T-helper 2 cell treated with Interferon-gamma antibody and Interleukin-4, amounts not matched to agents 100 ng/mL and 5 ng/mL, for 36 hours (primary cell): Measurements from ENCODE around the gene TRIP13. TPM values are rescaled to one million over a fixed set of nuclear protein-coding genes. Genes with fewer than 3 reads are reported as not detected.
"Not testable (repeated sequence)": the region's sequence is repeated elsewhere in the genome, so short reads cannot be mapped to it uniquely, and the experiment has no call there.

Experiments used
- intact Hi-C: fragments of 100-400 bp; cut with micrococcal nuclease; formaldehyde crosslinking; loops from one replicate; pipeline ENCODE4 v1.15.1; 2023
- total RNA-seq: library from RNA; stranded (reverse); gene quantifications from 2 replicates; pipeline ENCODE4 v1.2.3, GENCODE V29; 2022

The TRIP13 gene
- total RNA-seq, 1 donor from 2014 or later: 36.8 TPM

DNA sequence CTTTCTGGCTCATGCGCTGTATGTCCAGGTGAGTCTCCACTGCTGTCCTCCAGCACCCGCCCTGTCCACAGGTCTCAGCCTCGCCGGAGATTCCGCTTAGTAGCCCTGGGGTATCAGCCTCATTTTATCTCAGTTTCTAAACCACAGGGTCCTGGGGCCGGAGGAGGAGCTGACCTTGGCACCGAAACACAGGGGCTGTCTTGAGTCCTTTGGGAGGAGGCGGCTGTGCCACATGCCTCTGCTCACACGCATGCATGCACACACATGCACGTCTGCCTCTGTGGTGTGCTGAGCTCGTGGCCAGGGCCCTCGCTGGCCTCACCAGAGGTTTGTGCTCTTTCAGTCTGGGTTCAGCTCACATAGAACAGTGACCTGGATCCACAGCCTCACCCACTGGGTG, 23.3 kb downstream of the TRIP13 start:
- intact Hi-C loops: no loop called here

DNA sequence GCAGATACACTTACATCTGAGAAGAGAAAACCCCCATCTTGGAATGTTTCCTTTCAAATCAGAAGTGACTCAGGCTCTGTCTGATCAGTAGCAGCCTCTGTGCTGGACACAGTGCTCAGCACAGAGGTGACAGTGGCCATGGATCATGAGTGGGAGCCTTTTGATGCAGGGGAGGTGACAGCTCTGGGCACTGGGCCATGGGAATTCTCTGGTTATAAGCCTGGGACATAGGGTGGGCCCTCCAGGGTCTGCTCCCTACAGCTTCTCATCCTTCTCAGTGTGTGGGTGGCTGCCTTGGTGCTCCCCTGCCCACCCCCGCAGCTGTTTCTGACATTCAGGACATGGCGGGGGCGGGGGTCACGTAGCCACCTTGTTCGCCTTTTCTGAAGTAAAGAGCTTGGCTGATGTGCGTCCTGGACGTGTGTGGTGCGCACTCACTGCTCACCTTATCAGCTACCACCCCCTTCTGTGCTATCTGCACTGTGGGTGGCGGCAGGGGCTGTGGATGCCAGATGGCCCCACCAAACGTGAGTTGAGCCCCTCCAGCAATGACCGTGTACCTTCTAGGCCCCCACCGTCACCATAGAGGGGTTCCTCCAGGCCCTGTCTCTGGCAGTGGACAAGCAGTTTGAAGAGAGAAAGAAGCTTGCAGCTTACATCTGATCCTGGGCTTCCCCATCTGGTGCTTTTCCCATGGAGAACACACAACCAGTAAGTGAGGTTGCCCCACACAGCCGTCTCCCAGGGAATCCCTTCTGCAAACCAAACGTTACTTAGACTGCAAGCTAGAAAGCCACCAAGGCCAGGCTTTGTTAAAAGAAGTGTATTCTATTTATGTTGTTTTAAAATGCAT, 24.0 kb downstream of the TRIP13 start:
- intact Hi-C loops: no loop called here

DNA sequence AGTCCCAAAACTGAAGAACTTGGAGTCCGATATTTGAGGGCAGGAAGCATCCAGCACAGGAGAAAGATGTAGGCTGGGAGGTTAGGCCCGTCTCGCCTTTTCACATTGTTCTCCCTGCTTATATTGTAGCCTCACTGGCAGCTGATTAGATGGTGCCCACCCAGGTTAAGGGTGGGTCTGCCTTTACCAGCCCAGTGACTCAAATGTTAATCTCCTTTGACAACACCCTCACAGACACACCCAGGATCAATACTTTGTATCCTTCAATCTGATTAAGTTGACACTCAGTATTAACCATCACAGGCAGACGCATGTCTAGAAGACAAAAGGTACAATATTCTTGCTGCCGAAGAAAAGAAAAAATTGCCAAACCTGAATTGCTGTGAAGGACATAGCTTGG, 26.0 kb downstream of the TRIP13 start:
- intact Hi-C loops: not testable (repeated sequence)

DNA sequence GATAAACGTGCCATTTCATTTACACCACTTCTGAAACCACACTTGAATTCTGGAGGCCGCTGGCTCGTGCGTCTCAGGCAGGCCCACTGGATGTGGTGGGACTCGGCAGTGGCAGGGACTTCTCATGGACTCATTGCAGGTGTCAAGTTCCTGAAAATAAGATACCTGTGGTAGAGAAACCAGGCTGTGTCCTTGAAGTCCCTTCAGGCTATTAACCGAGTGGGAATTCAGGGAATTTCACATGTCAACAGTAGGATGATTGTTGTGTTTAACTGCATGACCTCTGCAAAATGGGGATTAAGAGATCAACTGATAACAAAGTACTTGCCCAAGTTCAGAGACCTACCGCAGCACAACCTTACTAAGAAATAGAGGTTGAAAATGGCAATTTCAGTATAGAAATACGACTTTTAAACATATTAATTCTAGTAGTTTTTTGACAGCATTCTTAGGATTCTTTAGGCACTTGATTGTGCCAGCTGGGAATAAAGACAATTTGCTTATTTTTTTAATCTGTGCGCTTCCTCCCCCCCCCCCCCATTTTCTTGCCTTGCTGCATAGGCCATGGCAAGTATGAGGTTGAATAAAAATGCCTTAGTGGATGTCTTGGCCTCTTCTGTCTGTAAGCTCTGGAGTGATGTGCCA, 26.8 kb downstream of the TRIP13 start:
- intact Hi-C loops: no loop called here

DNA sequence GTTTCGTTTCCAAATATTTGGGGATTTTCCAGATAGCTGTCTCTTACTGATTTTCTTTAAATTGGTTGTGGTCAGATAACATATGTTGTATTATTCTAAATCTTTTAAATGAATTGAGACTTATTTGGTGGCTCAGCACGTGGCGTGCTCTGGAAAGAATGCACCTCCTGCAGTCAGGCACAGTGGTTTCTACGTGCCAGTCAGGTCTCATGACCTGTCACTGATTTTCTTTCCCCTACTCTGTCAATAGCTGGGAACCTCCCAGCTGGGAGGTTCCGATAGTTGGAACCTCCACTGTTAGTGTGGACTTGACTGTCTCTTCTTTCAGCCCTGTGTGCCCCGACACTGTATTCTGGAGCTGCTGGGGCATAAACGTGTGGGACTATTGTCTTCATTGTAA, 27.6 kb downstream of the TRIP13 start:
- intact Hi-C loops: no loop called here

DNA sequence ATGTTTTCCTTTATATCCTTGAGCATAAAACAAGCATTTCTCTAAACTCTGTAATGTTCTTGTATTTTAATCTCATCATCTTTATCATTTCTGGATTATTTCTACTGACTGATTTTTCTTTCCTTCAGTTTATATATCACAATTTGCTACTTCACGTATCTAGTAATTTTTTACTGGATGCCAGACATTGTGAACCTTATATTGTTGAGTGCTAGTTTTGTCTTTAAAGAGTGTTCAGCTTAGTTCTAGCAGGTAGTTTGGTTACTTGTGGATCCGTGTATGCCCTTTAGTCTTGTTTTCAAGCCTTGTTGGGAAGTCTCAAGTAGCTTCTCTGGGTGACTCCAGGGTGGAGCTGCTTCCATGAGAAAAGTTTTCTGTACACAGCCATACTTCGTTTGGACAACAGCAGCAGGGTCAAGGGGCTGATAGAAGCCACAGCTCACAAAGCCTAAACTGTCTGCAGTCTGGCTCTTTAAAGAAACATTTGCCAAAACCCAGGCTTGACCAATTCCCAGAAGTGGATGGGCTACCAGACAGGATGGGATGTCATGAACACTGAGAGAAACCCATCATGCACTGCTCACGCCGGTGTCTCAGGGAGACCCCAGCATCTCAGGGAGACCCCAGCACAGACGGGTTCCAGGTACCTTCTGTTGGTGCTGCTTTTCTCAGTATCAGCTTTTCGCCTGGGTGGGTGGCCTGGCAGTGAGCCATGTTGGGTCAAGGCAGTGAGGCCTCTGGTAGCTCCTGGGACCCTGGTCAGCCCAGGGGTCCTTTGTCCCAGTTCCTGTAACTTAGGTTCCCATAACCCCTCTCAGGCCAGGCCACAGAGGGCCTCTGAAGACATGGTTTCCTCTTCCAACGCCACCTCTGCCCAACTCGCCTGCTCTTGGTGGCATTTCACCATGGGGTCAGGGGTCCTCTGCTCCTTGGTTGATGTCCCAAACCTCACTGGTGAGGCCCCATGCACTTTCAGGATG, 29.1 kb downstream of the TRIP13 start:
- intact Hi-C loops: loop anchor here (2.0 kb wide), 1 partner anchor 253 kb away; no protein-coding TSS in a partner anchor

DNA sequence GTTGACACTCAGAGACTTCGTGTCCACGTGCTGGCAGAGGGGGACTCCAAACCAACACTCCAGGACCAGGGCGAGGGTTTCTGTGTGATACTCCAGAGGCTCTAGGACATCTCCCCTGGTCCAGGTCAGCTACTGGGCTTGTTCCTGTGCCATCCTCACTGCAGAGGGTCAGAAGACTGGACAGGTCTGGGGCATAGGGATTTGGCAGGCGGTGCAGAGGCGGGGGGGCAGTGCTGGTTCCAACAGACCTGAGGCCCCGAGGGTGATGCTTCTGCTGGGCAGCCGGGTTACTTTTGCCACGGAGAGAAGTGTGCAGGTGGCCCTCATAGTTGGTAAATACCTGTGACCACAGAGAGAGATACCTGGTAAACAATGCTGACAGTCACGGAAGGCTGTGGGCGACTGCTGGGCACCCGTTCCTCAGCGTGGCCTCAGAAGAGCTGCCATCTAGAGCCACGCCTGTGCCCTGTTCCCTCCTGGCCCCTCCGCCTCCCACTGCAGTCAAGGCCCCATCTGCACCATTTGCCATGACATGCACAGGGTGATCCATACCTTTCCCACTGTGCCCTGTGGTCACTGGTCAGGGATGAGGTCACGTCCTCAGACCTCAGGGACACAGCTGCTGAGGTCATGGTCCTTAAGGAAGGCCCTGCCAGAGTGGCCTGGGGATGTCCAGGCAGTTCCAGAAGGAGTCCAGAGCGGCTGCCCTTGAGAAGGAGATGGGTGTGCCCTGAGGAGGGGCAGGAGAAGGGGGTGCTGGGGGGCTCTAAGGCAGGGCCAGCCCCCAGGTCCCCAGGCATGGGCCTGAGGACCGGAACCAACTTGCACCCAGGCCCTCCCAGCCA, 30.0 kb downstream of the TRIP13 start:
- intact Hi-C loops: loop anchor here (1.0 to 2.0 kb wide), 4 partner anchors 42 to 252 kb away; no protein-coding TSS in a partner anchor

DNA sequence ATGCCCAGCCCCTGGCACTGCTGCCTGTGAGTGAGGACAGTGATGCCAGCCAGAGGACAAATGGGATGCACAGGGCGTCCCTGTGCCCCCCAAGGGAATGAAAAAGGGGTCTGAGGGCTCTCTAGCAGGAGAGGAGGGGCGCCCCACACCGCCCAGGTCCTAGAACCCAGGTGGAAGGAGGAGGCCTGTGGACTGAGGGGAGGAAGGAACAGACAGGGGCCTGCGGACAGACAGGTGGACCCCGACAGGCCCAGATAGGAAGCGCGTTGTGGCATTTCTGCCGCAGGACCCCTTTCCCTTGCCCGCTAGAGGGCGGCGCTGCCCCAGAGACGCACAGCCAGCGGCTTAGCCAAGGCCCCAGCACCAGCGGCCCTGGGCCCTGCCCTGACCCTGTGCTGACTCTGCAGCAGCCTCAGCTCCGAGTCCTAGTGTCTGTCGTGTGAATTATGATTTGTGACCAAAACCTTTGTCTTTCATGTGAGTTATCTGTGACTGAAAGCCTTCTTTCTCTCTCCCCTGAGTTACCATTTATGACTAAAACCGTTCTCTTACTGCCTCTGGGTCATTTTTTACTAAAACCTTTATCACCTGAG, 30.7 kb downstream of the TRIP13 start:
- intact Hi-C loops: loop anchor here (1.0 to 2.0 kb wide), 4 partner anchors 41 to 251 kb away; no protein-coding TSS in a partner anchor

DNA sequence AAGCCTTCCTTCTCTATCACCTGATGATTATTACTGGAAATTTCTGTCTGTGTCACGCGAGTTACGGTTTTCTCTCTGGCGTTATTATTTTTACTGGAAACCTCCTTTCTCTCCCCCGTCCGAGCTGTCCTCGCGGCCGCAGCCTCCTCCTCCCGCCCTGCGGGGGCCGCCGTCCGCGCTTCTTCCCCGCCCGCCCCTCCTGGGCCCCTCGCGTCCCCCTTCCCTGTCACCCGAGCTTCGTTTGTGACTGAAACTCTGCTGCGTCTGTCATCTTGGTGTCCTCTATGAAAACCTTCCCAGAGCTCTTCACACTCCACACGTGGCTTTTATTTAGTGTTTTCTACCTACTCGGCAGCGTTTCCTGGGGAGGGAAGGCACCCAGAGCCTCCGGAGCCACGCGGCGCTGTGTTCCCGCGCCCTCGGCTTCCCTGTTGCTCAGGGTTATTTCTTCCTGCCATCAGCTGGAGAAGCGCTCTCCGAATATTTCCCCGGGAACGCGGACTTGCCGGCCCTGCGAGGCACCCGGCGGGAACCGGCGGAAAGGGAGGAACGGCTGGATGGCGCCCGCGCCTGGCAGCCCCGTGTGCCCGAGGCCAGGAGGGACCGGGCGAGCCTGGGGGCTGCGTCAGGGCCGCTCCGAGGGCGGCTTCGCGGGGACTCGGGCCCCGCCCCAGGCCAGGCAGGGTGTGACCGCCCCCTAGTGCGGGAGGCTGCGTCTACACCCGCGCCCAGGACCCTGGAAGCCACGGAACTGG, 33.9 kb downstream of the TRIP13 start:
- intact Hi-C loops: no loop called here

DNA sequence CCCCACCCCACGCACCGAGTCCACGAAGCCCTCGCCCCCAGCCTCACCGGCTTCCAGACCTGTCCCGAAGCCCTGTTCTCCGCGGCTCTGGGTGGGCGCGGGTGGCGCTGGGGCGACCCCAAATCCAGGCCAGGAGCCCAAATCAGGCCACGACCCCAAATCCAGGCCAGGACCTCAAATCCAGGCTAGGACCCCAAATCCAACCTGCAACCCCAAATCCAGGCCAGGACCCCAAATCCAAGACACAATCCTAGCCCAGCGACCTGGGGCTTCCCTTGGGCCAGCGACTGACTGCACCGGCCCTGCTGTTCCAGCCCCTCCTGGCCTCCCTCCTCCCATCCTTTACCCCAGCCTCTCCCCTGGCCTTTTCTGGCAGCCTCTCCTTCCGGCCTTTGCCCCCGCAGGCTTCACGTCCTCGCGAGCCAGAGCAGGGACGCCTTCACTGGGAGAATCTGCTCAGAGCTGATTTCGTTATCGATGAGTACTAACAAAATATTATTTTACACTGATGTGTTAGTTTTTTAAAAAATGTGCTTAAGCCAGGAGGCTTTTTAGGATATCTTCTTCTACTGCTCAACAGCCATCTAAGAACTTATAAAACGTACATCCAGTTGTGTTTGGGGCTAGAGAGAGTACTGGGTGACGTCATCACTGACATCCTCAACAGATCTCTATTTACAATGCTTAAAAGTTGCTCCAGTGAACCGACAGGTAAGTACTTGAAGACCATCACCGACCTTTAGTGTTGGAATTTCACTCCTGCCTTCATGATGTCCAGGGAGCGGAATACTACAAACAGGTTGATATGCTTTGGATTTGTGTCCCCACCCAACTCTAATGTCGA, 34.7 kb downstream of the TRIP13 start:
- intact Hi-C loops: no loop called here

DNA sequence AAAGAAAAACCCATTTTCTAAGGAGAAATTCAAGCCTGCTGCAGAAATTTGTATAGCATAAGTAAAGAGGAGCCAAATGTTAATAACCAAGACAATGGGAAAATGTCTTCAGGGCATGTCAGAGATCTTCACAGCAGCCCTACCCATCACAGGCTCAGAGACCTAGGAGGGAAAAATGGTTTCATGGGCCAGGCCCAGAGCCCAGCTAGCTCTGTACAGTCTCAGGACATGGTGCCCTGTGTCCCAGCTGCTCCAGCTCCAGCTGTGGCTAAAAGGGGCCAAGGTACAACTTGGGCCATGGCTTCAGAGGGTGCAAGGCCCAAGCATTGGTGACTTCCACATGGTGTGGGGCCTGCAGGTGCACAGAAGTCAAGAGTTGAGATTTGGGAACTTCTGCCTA, 36.5 kb downstream of the TRIP13 start:
- intact Hi-C loops: not testable (repeated sequence)

DNA sequence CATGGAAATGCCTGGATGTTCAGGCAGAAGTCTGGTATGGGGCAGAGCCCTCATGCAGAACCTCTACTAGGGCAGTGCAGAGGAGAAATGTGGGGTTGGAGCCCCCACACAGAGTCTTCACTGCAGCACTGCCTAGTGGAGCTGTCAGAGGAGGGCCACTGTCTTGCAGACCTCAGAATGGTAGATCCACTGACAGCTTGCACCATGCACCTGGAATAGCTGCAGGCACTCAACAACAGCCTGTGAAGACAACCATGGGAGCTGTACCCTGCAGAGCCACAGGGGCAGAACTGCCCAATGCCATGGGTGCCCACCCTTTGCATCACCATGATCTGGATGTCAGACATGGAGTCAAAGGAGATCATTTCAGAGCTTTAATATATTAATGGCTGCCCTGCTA, 36.9 kb downstream of the TRIP13 start:
- intact Hi-C loops: no loop called here

DNA sequence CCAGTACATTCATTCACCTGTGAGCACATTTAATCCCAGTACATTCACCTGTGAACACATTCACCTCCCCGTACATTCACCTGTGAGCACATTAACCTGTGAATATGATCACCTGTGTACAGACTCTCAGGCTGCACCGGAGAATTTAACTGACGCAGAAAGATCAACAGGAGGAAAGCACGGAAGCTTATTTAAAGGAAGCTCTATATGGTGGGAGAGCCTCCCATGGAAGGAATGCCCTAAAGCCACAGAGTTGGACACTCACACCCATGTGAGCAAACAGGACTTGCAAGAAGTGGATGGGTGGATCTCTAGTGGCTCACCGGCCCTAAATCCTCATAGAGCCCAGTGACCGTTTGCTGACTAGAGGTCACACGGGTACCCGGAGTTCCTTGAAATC, 38.2 kb downstream of the TRIP13 start:
- intact Hi-C loops: no loop called here

DNA sequence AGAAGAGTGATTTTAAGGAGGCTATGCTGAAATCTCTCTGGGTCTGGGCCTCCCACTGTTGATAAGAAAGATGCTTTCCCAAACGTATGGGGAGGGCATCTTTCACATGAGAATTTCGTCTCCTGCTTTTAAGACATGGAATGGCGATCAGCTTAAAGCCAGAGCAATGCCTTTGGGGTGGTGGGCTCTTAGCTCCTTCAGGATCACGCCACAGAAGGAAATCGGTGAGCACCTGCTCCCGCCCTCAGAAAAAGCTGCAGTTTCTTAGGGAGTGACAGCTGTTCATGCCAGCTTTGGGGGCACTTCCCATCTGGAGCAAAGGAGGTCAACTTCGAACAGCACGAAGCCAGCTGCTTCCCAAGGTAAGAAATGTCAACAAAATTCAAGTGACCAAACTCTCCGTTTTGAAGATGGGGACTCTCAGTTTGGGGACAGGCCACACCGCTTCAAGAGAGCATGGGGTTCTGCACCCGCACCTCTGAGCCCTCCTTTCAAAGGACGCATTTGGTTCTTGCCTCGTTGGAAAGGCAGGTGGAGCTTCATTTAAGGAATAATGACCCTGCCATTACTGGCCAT, 39.0 kb downstream of the TRIP13 start:
- intact Hi-C loops: no loop called here

DNA sequence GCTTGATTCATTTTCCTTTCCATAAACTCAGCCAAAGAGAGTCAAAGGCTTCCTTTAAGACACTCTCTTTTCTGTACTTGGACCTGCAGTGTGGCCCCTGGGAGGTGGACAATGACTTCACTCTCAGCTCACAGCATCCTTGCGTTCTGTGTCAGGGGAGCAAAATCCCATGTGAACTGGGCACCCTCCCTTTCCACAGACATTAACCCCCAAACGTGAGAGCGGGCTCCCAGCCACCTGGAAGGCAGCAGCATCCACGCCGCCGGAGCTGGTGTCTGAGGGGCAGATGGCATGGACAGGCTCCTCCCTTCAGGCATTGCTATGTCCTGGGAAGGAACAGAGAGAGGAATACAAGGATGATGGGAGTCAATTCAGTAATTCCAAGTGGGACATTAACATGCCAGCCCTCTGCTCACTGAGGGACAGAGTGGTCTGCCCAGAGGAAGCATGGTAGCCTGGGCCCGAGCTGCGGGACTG, 39.5 kb downstream of the TRIP13 start:
- intact Hi-C loops: no loop called here

DNA sequence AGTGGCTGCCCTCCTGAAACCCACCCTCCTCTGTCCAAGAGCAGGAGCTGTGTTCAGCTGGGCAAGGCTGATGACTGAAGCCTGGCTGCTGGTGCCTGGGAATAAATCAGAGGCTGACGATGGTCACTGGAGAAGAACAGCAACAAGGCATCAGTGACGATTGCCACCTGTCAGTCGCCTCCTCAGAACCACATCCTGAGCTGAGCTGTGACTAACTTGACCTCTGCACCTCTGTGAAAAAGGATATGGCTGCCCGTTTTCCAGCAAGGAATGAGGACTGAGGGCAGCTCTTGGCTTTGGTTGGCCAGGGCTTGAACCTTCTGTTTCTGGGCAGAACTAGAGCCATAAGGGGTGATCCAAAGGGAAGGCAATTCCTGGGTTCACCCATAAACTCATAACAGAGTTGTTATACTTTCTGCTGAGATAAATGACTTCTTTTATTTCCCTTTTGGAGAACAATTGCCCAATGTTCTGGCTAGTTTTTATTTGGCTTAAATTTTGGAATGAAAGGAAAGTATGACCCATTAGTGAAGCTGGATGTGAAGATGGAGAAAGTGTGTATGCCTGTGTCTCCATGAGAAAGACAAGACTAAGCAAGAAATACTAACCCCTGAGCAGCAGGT, 40.1 kb downstream of the TRIP13 start:
- intact Hi-C loops: no loop called here

DNA sequence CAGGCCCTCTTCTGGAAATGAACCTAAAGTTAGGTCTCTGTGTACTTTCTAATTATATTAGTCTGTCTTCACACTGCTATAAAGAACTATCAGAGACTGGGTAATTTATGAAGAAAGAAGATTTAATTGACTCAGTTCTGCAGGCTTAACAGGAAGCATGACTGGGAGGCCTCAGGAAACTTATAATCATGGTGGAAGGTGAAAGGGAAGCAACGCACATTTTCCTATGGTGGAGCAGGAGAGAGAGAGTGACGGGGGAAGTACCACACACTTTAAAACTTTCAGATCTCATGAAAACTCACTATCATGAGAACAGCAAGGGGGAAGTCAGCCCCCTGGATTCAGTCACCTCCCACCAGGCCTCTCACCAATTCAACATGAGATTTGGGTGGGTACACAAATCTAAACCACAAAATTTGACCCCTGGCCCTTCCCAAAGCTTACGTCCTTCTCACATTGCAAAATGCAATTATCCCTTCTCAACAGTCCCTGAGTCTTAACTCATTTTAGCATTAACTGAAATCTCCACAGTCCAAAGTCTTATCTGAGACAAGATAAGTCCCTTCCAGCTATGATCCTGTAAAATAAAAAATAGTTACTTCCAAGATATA, 40.7 kb downstream of the TRIP13 start:
- intact Hi-C loops: no loop called here
